HG03095 (cell line): Measurements from ENCODE around the gene LRRC18.

Experiments
- ATAC-seq: cut with Tn5 transposase; IDR thresholded peaks from one replicate; pipeline ENCODE4 v1.9.1; 2021; ENCODE audit warnings: moderate library complexity; ENCODE audit not compliant: unreplicated experiment

Gene LRRC18

GRCh38 chr10:48939790-48940325 lies at the start of gene LRRC18:
Gene LRRC18 (minus strand): TSS chr10:48939840. CDS start chr10:48914155, 25,685 bp downstream.
- no peak for ATAC-seq

DNA sequence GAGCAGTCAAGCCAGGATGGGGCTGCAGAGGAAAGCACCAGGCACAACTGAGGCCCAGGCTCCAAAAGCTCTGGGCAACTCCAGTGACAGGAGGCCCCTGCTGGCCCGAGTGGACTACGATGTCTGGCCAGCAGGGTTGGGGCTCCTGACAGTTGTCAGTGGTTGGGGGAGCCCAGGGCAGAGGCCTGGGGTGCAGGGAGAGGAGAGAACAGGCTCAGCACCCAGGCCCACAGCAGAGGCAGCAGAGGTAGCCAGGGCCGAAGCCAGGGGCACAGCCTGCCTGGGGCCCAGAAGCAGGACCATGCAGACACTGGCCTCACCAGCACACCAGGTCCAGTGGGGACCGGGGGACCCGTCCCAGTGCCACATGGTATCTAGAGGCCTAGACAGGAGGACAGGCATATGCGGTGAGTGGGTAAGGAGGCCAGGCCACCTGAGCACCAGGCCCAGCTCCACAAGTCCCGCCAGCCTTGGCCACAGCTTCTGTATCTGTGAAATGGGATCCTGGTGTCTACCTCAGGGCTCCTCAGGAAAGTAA lies 46.0 kb upstream of the LRRC18 start:
- no peak for ATAC-seq

GRCh38 chr10:48983648-48984351 lies 44.2 kb upstream of the LRRC18 start:
- ATAC-seq: no peak

DNA sequence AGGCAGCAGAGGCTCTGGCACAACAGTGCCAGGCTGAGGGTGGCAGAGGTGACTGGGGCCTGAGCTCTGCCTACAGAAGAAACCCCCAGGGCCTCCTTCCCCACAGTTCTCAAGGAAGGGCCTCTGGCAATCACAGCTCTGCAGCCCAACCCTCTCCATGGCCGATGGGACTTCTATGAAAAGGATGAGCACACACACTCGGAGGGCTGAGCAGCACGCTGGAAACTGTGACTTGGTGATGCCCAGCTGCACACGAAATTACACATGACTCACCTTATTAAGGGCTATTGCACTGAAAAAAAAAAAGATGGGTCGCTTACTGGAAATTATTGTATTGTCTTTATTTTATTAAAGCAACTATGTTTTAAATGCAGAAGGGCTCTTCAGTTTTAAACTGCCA lies 42.9 kb upstream of the LRRC18 start:
- ATAC-seq: no peak

- no peak for ATAC-seq
Observed at GRCh38 chr10:48981310-48981907, 41.8 kb upstream of the LRRC18 start.

DNA sequence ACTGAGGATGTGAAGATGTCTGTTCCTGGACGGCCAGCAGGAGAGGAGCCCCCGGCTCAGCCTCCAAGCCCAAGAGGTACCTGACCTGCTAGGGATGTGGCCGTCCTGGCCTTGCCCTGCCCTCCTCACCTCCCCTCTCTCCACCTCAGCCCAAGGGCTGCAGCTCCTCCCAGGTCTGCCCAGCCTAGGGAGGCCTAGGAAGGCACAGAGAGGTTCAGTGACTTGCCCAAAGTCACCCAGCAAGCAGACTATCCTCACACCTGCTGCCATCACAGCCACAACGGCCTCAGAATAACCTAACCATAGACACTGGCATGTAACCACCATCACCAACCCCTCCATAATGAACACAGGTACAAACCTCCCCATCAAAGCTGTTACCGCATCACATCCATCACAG lies 38.7 kb upstream of the LRRC18 start:
- ATAC-seq: no peak

DNA sequence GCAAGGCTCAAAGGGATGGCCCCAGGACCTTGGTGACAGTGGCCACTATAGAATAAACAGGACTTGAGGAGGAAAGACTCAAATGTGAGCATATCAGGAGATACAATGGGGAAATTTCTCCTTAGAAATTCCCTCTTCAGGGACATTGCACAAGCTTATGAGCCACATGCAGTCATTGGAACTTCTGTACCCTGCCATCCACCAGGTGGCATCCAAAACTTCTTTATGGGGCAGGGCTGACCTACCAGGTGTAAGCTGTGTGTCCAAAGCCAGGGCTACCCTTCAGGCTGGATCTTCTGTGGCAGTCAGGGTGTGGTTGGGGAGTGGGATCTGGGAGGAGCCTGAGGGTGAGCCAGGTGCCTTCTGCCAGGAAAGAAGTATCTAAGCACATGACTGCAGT lies 36.6 kb upstream of the LRRC18 start:
- ATAC-seq: no peak

- no peak for ATAC-seq
Observed at GRCh38 chr10:48974510-48975156, 35.0 kb upstream of the LRRC18 start.

DNA sequence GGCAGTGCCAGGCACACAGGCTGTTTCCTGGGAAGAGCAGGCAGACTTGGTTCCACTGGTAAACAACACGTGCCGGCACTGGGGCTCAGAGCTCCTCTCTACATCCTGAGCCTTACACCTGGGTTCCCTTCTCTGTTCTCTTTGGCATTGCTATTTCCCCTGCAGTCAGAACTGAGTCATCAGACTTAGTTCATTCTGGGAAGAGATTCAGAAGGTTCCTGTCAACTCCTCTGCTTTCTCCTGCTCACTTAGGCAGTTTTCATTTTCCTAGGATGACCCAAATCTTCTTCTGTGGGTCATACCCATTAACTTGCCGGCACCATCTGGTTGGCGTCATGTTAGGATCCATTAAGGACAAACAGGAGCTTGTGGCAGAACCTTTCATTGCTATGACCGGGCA lies 33.4 kb upstream of the LRRC18 start:
- no peak for ATAC-seq

DNA sequence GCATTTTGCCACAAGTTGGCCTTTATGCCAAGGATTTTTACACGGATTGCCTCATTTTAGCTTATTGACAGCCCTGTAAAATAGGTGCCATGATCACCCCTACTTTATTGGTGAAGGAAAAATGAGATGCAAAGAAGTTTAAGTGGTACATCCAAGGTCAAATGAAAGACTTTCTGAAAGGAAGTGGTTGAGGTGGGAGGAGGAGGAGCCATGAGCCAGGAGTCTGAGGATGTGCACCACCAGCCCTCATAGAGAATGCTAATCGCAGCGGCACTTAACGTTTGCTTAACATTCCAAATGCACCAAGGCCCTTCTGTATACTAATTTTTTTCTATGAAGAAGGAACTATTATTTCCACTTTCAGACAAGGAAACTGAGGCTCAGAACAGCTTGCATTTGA lies 31.0 kb upstream of the LRRC18 start:
- no peak for ATAC-seq

GRCh38 chr10:48970046-48970445 lies 30.4 kb upstream of the LRRC18 start:
- no peak for ATAC-seq

DNA sequence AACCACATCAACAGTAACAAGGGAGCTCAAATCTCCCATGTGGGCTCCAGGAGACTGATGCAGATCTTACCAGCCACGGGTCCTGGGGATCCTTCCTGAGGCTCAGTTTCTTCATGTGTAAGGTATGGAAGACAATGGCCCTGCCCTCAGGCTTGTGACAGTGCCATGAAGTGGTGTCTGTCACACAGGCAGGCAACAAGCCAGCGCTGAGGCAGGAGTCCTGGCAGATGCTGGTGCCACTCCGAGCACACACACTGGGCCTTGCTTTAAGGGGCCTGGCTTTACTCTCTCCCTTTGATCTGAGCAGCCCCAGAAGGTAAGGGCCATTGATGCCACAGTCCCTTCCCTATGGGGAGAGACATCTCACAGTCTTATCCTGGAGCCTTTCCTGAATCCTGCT lies 28.4 kb upstream of the LRRC18 start:
- ATAC-seq: no peak

- no peak for ATAC-seq
Observed at GRCh38 chr10:48965460-48965859, 25.8 kb upstream of the LRRC18 start.

- ATAC-seq: no peak
Observed at GRCh38 chr10:48964038-48964437, 24.4 kb upstream of the LRRC18 start.

- ATAC-seq: no peak
Observed at GRCh38 chr10:48958598-48959190, 19.1 kb upstream of the LRRC18 start.

GRCh38 chr10:48957361-48958151 lies 17.9 kb upstream of the LRRC18 start:
- no peak for ATAC-seq

DNA sequence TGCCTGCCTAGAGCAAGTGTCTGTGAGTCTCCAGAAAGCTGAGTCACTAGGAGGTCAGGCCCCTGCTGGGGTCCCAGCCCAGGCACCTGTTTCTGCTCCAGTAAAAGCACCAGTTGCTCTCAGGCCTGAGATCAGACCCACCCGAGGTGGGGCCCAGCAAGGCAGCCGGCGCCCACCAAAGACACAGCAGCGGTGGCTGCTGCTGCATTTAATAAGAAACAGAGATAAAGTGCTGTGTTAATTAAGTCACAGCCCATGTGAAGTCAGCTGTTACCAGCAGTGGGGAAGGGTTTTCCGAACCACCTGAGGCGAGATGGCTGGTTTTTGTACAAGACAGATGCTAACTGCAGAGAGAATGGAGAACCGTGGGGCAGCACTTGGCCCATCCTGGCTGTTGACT lies 12.1 kb upstream of the LRRC18 start:
- ATAC-seq: no peak

DNA sequence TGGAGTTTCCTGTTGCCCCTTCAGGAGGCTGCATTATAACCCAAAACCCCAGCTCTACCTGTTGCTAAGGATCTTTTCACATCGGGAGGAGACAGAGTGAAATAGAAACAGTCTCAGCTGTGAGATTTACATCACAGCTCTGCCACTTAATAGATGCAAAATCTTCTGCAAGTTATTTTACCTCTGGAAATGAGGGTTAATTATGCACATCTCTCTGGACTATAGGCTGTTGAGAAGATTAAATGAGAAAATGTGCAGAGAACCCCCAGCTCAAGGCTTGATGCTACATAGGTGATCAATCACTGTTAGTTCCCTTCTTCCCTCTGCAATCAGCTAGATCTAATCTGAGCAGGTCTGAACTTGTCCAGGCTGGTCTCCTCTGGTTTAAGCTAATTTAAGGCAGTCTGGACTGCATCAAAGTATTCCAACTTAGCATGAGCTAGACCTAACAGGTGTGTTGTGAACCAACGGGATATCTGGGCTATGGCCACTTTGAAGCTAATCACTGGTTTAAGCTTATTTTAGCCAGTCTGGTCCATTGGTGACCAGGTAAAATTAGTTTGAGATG lies 8.9 kb upstream of the LRRC18 start:
- ATAC-seq: no peak

GRCh38 chr10:48947690-48948469 lies 8.2 kb upstream of the LRRC18 start:
- ATAC-seq: no peak
